IMR-90 (cell line): ENCODE data around the gene AVPR2.

Source experiments
- BHLHE40 ChIP-seq: fragments of 150-350 bp; IDR thresholded peaks from 2 replicates; pipeline ENCODE4 v1.6.1; 2016; ENCODE audit warnings: mild to moderate bottlenecking, low read depth, low read length
- MAFK ChIP-seq: IDR thresholded peaks from 2 replicates; pipeline ENCODE4 v1.6.1; 2012; ENCODE audit warnings: low read depth, low read length, improper control_type of control experiment
- MXI1 ChIP-seq: IDR thresholded peaks from 2 replicates; pipeline ENCODE4 v1.6.1; 2012; ENCODE audit warnings: low read depth, mild to moderate bottlenecking, low read length, moderate library complexity, borderline replicate concordance
- POLR2A ChIP-seq: IDR thresholded peaks from 2 replicates; pipeline ENCODE4 v1.6.1; 2012; ENCODE audit warnings: mild to moderate bottlenecking, low read depth, low read length
- RAD21 ChIP-seq: IDR thresholded peaks from 2 replicates; pipeline ENCODE4 v1.6.1; 2012; ENCODE audit warnings: low read length, improper control_type of control experiment
- SMC3 ChIP-seq: fragments of 150-350 bp; IDR thresholded peaks from 2 replicates; pipeline ENCODE4 v1.6.1; 2016; ENCODE audit warnings: low read depth, mild to moderate bottlenecking, antibody characterized with exemption, low read length, moderate library complexity
- USF2 ChIP-seq: fragments of 150-350 bp; IDR thresholded peaks from 2 replicates; pipeline ENCODE4 v1.6.1; 2017; ENCODE audit warnings: mild to moderate bottlenecking, antibody characterized with exemption, low read length, low read depth
- TF ChIP-seq, protein P1 (sequence below): conservative IDR thresholded peaks from 2 replicates; pipeline ENCODE4 v1.5.1; 2012; ENCODE audit warnings: mild to moderate bottlenecking, low read depth, low read length, improper control_type of control experiment
- TF ChIP-seq, protein P2 (sequence below): fragments of 150-350 bp; IDR thresholded peaks from 2 replicates; pipeline ENCODE4 v1.6.1; 2016; ENCODE audit warnings: low read depth, mild to moderate bottlenecking, low read length, moderate library complexity, borderline replicate concordance

GRCh38 chrX:153944140-153944799 is 39.8 kb downstream of the AVPR2 start, which contains the start of gene RENBP:
- TF ChIP-seq, protein P1, sequence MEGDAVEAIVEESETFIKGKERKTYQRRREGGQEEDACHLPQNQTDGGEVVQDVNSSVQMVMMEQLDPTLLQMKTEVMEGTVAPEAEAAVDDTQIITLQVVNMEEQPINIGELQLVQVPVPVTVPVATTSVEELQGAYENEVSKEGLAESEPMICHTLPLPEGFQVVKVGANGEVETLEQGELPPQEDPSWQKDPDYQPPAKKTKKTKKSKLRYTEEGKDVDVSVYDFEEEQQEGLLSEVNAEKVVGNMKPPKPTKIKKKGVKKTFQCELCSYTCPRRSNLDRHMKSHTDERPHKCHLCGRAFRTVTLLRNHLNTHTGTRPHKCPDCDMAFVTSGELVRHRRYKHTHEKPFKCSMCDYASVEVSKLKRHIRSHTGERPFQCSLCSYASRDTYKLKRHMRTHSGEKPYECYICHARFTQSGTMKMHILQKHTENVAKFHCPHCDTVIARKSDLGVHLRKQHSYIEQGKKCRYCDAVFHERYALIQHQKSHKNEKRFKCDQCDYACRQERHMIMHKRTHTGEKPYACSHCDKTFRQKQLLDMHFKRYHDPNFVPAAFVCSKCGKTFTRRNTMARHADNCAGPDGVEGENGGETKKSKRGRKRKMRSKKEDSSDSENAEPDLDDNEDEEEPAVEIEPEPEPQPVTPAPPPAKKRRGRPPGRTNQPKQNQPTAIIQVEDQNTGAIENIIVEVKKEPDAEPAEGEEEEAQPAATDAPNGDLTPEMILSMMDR, result no peak
- TF ChIP-seq, protein P2, sequence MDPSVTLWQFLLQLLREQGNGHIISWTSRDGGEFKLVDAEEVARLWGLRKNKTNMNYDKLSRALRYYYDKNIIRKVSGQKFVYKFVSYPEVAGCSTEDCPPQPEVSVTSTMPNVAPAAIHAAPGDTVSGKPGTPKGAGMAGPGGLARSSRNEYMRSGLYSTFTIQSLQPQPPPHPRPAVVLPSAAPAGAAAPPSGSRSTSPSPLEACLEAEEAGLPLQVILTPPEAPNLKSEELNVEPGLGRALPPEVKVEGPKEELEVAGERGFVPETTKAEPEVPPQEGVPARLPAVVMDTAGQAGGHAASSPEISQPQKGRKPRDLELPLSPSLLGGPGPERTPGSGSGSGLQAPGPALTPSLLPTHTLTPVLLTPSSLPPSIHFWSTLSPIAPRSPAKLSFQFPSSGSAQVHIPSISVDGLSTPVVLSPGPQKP, result no peak
- no peak for TF ChIP-seq POLR2A
- no peak for TF ChIP-seq BHLHE40
- no peak for TF ChIP-seq USF2
- no peak for TF ChIP-seq SMC3
- TF ChIP-seq MAFK, result no peak
- no peak for TF ChIP-seq RAD21
- TF ChIP-seq MXI1, result no peak
